GM19043 (cell line): Measurements from ENCODE around the gene TUBB3.
"Not testable (repeated sequence)": the region's sequence is repeated elsewhere in the genome, so short reads cannot be mapped to it uniquely, and the experiment has no call there.

Experiments used
- ATAC-seq: cut with Tn5 transposase; IDR thresholded peaks from one replicate; pipeline ENCODE4 v1.9.1; 2021; ENCODE audit warnings: low read depth; ENCODE audit not compliant: unreplicated experiment

TUBB3 gene

GRCh38 chr16:89960966-89961365 lies 37.8 kb downstream of the TUBB3 start:
- no peak for ATAC-seq

- no peak for ATAC-seq
These were observed 38.8 kb downstream of the TUBB3 start for GRCh38 chr16:89961920-89962319.

- no peak for ATAC-seq
These were observed 39.8 kb downstream of the TUBB3 start for GRCh38 chr16:89962754-89963498.

GRCh38 chr16:89964201-89964600 lies 41.1 kb downstream of the TUBB3 start:
- ATAC-seq, result no peak

- no peak for ATAC-seq
These were observed 42.5 kb downstream of the TUBB3 start for GRCh38 chr16:89965447-89966225.

- no peak for ATAC-seq
These were observed 43.6 kb downstream of the TUBB3 start for GRCh38 chr16:89966756-89967155.

GRCh38 chr16:89967436-89967835 lies 44.3 kb downstream of the TUBB3 start:
- not testable (repeated sequence) for ATAC-seq

GRCh38 chr16:89968074-89968473 lies 44.9 kb downstream of the TUBB3 start:
- not testable (repeated sequence) for ATAC-seq

GRCh38 chr16:89969741-89970410 lies 46.7 kb downstream of the TUBB3 start:
- no peak for ATAC-seq

- ATAC-seq, result no peak
These were observed 48.5 kb downstream of the TUBB3 start for GRCh38 chr16:89971495-89972243.

GRCh38 chr16:89972244-89973234 lies 49.4 kb downstream of the TUBB3 start:
- peak; percentile 84 for ATAC-seq

- ATAC-seq, result no peak
These were observed 50.1 kb downstream of the TUBB3 start for GRCh38 chr16:89973235-89973634.

- ATAC-seq, result no peak
These were observed 50.7 kb downstream of the TUBB3 start for GRCh38 chr16:89973654-89974335.

GRCh38 chr16:89974870-89975269 lies 51.7 kb downstream of the TUBB3 start:
- no peak for ATAC-seq

GRCh38 chr16:89981414-89981813 lies 58.3 kb downstream of the TUBB3 start:
- no peak for ATAC-seq

- ATAC-seq, result no peak
These were observed 59.2 kb downstream of the TUBB3 start for GRCh38 chr16:89982318-89982717.

- ATAC-seq, result no peak
These were observed 60.4 kb downstream of the TUBB3 start for GRCh38 chr16:89983536-89983935.

GRCh38 chr16:89984216-89984615 lies 61.1 kb downstream of the TUBB3 start:
- ATAC-seq, result no peak

- ATAC-seq, result no peak
These were observed 62.1 kb downstream of the TUBB3 start for GRCh38 chr16:89985219-89985618.
